Stimulated activated CD4-positive, alpha-beta T cell treated with anti-CD3 and anti-CD28 coated beads, TNF-alpha, amount 100 ng/mL, for 4 hours (primary cell): ENCODE results near the gene ZNF121.
"Not testable (repeated sequence)": the region's sequence is repeated elsewhere in the genome, so short reads cannot be mapped to it uniquely, and the experiment has no call there.

Experiments
- DNase-seq, 3 experiments: peaks; one replicate each; pipeline ENCODE4 v3.0.0-alpha.2; 2020; ENCODE audit warnings: low read depth in 3 of 3

Gene ZNF121

DNA sequence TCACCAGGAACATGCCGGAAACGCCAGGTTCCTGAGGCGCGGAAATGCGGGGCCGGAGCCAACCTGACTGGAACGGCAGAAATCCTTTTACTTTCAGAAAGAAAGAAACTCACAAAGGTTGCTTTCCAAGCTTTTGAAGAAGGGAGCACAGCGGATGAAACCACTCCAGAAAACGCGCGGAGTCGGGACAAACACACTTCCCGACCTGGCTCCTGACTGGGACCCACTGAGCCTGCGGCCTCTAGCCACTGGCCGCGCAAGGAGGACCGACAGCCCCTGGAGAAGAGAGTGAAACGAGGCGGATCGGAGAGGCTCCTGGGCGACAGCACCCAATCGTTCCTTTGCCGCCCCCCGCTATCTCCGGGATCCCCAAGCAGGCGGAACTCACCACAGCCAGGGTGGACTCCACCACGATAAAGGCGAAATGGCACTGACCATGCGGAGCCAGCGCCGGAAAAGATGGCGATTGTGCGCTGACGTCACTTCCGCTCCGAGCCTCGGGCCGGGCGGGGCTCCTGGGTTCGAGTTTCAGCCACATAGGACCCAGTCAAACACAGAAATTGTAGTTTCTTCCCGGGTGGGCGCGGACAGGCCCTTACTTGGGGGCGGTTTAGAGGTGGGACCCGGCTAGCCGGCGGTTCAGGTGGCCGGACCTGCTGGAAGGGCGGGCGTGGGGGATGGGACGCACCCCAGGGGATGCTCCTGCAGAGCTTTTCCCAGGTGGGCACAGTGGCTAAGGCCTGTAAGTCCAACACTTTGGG lies at the start of gene ZNF121:
ZNF121 (minus strand) TSS at position 432 of the 761 bp plus-strand sequence. CDS start 16,407 bp downstream, outside the sequence.
- peak; percentile 63 to 68 (median 68) for DNase-seq

DNA sequence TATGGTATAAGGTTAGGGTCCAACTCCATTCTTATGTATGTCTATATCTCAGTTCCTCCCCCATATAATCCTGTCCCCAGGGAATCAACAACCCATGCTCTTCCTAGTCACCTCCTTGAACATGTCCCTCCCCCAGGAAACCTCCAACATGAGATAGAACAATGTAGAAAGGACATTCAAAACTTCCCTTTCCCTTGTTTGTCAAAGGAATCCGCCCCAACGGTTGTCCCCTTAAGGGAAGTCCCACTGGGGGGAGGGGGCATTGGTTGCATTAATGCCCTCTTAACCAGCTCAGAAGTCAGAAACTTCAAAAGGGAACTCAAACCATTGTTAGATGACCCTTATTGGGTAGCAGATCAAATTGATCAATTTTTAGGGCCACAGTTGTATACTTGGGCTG lies 43.6 kb upstream of the ZNF121 start:
- no peak for DNase-seq

DNA sequence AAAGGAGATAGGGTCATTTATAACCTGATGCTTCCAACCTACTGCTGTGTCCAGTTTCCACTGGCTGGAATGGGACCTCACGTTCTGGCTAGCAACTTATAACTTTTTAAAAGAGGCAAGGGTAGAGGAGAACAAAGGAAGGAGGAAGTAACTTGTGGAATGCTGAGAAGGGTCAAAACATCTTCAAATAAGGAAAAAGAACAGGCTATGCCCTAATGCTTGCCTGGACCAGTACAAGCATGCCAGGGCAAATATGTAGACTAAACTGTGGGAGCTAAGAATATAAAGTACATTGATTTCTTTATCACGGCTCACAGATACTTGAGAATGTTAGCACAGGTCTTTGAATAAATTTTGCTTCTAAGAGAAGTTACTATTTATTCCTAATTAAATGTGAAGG lies 38.2 kb upstream of the ZNF121 start:
- no peak for DNase-seq

DNA sequence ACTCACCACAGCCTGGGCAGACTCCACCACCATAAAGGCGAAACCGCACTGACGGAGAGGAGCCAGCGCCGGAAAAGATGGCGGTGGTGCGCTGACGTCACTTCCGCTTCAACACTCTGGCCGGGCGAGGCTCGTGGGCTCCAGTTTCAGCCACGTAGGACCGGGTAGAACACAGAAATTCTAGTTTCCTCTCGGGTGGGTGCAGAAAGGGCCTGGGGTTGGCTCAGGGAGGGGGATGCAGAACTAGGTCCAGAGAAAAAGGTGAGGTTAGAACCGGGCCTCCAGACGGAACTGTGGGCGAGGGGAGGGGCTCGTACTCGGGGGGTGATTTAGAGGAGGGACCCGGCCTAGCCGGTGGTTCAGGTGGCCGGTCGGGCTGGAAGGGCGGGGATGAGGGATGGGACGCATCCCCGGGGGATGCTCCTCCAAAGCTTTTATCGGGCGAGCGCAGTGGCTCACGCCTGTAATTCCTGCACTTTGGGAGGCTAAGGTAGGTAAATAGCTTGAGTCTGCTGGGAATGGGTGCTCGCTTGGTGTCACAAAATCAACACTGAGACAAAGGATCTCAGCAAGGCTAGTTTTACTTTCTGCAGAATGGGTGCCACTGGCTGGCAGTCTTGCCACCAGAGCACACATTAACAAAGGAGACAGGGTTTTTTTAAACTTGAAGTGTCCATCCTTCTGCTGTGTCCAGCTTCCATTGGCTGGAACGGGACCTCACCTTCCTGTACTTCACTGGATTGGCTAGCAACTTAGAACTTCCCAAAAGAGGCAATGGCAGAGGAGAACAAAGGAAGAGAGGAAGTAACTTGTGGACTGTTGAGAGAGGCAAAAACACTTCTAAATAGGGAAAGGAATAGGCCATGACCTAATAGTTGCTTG lies 37.1 kb upstream of the ZNF121 start, which contains the start of gene ZNF561:
ZNF561 (minus strand) TSS at position 77 of the 882 bp plus-strand sequence. CDS start 1,776 bp downstream, outside the sequence.
- DNase-seq, result peak; percentile 75 to 78 (median 76)

DNA sequence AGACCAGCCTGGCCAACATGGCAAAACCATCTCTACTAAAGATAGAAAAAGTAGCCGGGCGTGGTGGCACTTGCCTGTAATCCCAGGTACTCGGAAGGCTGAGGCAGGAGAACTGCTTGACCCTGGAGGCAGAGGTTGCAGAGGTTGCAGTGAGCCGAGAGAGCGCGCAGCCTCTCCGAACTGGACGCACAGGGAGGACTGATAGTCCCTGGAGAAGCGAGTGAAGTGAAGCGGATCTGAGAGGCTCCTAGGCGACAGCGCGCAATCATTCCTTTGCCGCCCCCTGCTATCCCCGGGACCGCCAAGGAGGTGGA lies 36.5 kb upstream of the ZNF121 start:
- no peak for DNase-seq

DNA sequence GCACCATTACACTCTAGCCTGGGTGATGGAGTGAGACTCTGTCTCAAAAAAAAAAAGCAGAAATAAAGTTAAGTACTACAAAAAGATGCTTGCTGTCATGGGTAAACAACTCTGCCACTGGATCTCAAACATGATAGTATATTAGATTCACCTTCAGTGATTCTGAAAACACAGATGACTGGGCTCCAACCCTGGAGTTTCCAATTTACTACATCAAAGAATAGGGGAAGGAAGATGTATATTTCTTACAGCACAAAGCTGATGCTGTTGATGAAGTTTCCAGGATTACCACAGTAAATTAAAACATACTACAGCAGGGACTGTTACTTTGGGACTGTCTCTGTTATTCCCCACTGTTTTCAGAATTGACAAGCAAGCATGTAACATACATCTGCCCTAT lies 31.5 kb upstream of the ZNF121 start:
- no peak for DNase-seq

DNA sequence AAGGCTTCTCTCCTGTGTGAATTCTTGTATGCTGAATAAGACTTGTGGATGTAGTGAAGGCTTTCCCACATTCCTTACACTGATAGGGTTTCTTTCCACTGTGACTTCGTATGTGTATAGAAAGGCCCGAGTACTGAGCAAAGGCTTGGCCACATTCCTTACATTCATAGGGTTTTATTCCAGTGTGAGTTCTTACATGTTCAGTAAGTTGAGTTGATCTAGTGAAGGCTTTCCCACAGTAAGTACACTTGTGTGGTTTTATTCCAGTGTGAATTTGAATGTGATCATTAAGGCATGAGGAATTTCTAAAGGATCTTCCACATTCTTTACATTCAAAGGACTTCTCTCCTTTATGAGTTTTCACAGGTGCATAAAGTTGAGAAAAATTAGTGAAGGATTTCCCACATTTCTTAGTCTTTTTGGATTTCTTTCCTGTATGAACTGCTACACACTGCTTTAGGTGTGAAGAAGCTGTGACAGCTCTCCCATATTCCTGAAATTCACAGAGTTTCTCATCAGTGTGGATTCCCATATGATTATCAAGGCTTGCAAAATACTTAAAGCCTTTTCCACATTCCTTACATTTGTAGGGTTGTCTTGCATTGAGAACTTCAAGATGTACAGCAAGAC lies 26.3 kb upstream of the ZNF121 start:
- DNase-seq, result no peak

DNA sequence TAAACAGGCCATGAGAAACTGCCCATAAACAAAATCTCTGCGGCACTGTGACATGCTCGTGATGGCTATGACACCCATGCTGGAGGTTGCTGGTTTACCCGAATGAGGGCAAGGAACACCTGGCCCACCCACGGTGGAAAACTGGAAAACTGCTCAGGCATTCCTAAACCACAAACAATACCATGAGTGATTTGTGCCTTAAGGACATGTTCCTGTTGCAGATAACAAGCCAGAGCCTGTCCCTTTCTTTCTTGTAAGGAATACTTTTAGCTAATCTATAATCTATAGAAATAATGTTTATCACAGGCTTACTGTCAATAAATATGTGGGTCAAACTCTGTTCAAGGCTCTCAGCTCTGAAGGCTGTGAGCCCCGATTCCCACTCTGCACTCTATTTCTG lies 24.6 kb upstream of the ZNF121 start:
- DNase-seq, result no peak

DNA sequence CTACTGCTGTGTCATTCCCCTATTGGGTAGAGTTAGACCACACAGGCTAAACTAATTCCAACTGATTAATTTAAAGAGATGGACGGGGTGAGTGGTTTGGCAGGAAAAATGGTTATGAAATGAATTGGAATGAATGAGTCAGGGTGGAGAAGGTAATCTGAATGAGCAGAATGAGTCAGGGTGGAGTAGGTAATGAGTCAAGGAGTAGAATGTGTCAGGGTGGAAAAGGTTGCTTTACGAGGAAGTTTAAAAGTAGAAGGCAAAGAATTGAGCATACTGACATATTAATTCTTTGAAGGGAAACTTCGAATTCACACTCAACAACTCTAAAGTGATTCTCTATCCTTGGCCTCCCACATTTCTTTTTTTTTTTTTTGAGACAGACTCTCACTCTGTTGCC lies 12.7 kb upstream of the ZNF121 start:
- no peak for DNase-seq

DNA sequence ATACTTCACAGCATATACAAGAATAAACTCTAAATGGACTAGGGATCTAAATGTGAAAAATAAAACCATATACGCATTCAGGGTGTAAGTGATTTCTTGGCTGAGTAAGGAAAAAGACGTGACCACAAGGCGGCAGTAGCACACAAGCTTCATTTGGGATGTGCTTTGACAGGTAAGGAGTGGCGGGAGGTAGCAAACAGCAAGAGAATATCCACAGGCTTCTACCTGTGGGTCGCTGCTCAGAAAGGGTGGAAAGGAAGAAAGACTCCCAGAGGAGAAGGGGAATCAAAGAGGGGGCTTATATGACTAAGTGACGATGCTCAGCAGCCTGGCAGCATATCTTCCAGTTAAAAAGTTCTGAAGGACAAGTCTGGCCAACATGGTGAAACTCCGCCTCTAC lies 2.5 kb upstream of the ZNF121 start:
- peak; percentile 47 to 71 (median 61) for DNase-seq

DNA sequence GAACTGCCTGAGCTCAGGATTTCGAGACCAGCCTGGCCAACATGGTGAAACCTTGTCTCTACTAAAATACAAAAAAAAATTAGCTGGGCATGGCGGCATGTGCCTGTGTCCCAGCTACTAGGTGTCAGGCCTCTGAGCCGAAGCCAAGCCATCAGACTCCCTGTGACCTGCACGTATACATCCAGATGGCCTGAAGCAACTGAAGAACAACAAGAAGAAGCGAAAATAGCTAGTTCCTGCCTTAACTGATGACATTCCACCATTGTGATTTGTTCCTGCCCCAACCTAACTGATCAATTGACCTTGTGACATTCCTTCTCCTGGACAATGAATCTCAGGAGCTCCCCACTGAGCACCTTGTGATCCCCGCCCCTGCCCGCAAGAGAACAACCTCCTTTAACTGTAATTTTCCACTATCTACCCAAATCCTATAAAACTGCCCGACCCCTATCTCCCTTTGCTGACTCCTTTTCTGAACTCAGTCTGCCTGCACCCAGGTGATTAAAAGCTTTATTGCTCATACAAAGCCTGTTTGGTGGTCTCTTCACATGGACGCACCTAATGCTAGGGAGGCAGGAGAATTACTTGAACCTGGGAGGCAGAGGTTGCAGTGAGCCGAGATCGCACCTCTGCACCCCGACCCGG lies 2.1 kb downstream of the ZNF121 start:
- not testable (repeated sequence) for DNase-seq

DNA sequence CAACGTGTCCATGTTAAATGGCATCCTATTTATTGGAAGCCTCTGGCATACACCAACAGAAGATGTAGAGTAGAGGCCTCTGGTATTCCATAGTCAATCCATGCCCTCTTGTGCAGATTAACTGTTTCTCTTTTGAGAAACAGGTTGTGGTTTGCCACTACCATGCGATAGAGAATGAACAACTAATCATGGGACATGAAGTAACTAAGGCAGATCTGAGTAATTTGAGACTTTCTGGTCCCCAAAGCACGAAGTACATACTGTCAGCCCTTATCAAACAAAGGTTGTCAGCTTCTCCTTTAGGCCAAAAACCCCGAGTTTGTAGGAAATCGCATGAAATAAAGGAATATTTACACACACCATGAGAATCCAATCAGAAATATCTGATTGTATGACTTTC lies 3.6 kb downstream of the ZNF121 start:
- DNase-seq, result no peak

DNA sequence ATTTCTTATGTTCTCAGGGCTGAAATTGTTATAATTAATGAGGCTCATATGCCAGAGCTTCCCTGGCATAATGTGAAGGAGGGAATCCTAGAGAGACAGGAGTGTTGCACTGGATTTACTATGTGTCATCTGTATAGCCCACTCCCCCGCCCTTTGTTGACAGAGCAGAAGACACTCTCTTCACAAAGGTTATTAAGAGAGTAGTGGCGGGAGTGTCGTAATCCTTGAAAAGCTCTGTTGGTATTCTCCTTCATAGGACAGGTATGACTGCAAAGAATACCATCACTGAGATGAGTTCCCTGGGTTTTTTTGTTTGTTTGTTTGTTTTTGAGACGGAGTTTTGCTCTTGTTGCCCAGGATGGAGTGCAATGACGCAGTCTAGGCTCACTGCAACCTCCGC lies 14.0 kb downstream of the ZNF121 start:
- no peak for DNase-seq

DNA sequence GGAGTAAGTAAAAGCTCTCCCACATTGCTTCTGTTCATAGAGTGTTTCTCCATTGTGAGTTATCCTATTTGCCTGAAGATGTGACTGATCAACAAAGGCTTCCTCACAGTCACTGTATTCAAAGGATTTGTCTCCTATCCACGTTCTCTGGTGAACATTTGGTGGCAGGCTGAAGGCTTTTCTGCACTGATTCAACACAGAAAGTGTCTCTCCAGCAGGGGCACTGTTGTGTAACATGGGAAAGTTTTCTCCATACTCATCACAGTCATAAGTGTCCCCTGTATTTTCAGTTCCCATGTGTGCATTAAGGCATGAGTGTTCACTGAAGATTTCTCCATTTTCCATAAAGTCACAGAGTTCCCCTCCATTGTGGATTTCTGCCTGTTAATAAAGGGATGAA lies 17.6 kb downstream of the ZNF121 start:
- no peak for DNase-seq

DNA sequence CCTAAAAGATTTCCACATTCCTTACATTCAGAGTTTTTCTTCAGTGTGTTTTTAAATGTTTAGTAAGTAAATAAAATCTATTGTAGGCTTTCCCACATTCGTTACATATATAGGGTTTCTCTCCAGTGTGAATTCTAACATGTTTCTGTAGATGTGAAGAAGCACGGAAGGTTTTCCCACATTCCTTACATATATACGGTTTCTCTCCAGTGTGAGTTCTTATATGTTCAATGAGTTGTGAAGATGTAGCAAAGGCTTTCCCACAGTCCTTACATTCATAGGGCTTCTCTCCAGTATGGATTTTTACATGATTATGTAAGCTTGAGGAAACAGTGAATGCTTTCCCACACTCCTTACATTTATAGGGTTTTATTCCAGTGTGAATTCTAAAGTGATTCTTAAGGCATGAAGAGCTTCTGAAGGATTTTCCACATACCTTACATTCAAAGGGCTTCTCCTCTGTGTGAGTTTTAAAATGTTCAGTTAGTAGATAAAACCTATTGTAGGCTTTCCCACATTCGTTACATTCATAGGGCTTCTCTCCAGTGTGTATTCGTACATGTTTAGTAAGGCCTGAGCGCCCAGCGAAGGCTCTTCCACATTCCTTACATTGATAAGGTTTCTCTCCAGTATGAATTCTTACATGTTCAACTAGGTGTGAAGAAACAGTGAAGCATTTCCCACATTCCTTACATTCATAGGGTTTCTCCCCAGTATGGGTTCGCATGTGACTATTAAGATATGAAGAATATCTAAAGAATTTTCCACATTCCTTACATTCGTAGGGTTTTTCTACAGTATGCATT lies 18.2 kb downstream of the ZNF121 start:
- no peak for DNase-seq

DNA sequence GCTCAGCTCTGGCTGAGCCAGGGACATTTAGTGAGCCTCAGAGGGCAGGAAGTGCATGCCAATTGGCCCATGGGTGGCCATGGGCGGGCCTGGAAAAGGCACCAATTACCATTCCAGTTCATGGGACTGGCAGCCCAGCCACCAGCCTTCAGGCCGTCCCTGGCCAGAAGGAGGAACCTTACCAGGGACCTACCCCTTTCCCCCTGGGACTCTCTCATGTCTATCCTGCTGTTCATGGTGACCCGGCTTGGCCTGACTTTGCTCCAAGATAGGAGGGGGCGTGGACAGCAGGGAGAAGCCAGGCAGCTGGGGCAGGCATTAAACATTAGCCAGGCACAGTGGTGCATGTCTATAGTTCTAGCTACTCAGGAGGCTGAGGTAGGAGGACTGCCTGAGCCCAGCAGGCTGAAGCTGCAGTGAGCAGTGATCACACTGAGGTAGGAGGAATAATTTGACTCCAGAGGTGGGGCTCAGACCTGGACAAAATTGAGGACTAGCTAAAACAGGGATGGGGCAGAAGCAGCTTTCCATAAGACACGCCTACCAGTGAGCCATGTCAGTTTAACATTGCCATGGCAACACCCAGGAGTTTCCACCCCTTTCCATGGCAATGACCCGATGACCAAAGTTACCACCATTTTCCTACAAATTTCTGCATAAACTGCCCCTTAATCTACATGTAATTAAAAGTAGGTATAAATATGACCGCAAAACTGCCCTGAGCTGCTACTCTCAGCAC lies 31.6 kb downstream of the ZNF121 start:
- no peak for DNase-seq

DNA sequence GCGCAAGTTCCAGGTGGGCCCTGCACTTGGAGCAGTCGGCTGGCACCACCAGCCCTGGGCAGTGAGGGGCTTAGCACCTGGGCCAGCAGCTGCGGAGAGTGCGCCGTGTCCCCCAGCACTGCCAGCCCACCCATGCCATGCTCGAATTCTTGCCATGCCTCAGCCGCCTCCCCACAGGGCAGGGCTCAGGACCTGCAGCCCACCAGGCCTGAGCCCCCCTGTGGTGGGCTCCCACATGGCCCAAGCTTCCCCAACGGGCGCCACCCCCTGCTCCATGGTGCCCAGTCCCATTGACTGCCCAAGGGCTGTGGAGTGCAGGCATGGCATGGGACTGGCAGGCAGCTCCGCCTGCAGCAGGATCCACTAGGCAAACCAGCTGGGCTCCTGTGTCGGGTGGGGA lies 36.4 kb downstream of the ZNF121 start:
- DNase-seq, result no peak

DNA sequence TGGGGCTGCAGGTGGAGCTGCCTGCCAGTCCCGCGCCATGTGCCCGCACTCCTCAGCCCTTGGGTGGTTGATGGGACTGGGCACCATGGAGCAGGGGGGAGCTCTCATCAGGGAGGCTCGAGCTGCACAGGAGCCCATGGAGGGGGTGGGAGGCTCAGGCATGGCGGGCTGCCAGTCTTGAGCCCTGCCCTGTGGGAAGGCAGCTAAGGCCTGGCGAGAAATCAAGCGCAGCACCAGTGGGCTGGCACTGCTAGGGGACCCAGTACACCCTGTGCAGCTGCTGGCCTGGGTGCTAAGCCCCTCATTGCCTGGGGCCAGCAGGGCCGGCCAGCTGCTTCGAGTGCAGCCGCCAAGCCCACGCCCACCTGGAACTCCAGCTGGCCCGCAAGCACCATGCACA lies 43.0 kb downstream of the ZNF121 start:
- not testable (repeated sequence) for DNase-seq

DNA sequence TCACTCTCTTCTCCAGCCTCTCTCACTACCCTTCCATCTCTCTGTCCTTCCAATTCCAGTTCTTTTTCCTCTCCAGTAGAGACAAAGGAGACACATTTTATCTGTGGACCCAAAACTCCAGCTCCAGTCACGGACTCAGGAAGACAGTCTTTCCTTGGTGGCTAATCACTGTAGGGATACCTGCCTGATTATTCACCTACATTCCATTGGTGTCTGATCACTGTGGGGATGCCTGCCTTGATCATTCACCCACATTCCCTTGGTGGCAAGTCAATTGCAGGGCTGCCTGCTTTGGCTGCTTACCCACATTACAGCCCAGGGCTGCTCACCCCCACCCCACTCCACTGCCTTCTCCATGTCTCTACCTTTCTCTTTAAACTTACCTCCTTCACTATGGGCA lies 44.4 kb downstream of the ZNF121 start:
- DNase-seq, result not testable (repeated sequence)

DNA sequence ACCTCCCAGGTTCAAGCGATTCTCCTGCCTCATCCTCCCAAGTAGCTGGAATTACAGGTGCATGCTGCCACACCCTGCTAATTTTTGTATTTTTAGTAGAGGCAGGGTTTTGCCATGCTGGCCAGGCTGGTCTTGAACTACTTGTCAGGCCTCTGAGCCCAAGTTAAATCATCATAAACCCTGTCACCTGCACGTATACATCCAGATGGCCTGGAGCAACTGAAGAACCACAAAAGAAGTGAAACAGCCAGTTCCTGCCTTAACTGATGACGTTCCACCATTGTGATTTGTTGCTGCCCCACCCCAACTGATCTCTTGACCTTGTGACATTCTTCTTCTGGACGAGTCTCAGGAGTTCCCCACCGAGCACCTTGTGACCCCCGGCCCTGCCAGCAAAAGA lies 45.1 kb downstream of the ZNF121 start:
- not testable (repeated sequence) for DNase-seq
